ENCODE data around the gene TULP4. TPM values are rescaled to one million over a fixed set of nuclear protein-coding genes. Genes with fewer than 3 reads are reported as not detected.

TULP4 gene
- polyA plus RNA-seq, 2 of the 4 experiments (the other 2 are of a cell fraction): 5.0 to 10.6 TPM

GRCh38 chr6:158312672-158313397 lies 570 bp downstream of the TULP4 start:
- Histone ChIP-seq H3K4me2 (no peak overlapping the region), H3K27ac (no peak overlapping the region), H3K4me3 (no peak overlapping the region), H3K4me1 (no peaks in the 10 kb centered on the region), H3K9me3 (no peaks in the 10 kb centered on the region; the same call in 2 of the 3 replicates)
- TF ChIP-seq KDM1A (IDR thresholded peaks at IDR 0.05; ENCODE audit: low read depth): no peak
- ChIA-PET CTCF (no interaction called here), POLR2A (no interaction called here)
- DNase-seq (ENCODE audit: low read depth in 1 of 2, low spot score in 1 of 2): no peak
- WGBS (ENCODE audit: missing lambda C conversion rate): 93% methylated on average over 11 of the region's 11 CpGs
- no peak for FAIRE-seq
- ATAC-seq: no peak

- ChIA-PET POLR2A (no interaction called here), CTCF (no interaction called here)
- no peak for TF ChIP-seq MAX (IDR thresholded peaks at IDR 0.05)
- no peak for TF ChIP-seq E2F6 (IDR thresholded peaks at IDR 0.05; ENCODE audit: borderline replicate concordance, low read depth)
- TF ChIP-seq ATOH8 (CRISPR knock-in tag; IDR thresholded peaks at IDR 0.05; ENCODE audit: low read depth): no peak
- no peak for TF ChIP-seq BHLHE40 (IDR thresholded peaks at IDR 0.05; ENCODE audit: low read depth, low read length)
- Histone ChIP-seq H3K4me1 (no peaks in the 10 kb centered on the region), H3K27ac (no peak overlapping the region), H3K4me2 (no peak overlapping the region), H3K9me3 (no peaks in the 10 kb centered on the region; the same call in 2 of the 3 replicates), H3K4me3 (no peak overlapping the region)
- ATAC-seq (no peak), FAIRE-seq (no peak), DNase-seq (ENCODE audit: low read depth in 1 of 2, low spot score in 1 of 2) (no peak)
- WGBS (ENCODE audit: missing lambda C conversion rate): 85% methylated on average over 9 of the region's 9 CpGs
Observed at GRCh38 chr6:158313989-158314388, 1.7 kb downstream of the TULP4 start.

GRCh38 chr6:158314737-158315136 lies 2.5 kb downstream of the TULP4 start:
- DNase-seq (ENCODE audit: low read depth in 1 of 2, low spot score in 1 of 2) (no peak), FAIRE-seq (no peak), ATAC-seq (no peak)
- POLR2A ChIA-PET: no interaction called here
- Histone ChIP-seq H3K27ac (no peak overlapping the region), H3K4me1 (no peaks in the 10 kb centered on the region), H3K9me3 (no peaks in the 10 kb centered on the region; the same call in 2 of the 3 replicates), H3K4me2 (no peak overlapping the region), H3K4me3 (no peak overlapping the region)
- no peak for TF ChIP-seq FOSB (CRISPR knock-in tag; IDR thresholded peaks at IDR 0.05)
- CTCF ChIA-PET: no interaction called here
- 96% methylated on average over 3 of the region's 3 CpGs for WGBS (ENCODE audit: missing lambda C conversion rate)

- Histone ChIP-seq H3K9me3 (no peaks in the 10 kb centered on the region; the same call in 2 of the 3 replicates), H3K4me3 (no peak overlapping the region), H3K27ac (no peak overlapping the region), H3K4me2 (no peak overlapping the region), H3K4me1 (no peaks in the 10 kb centered on the region)
- WGBS (ENCODE audit: missing lambda C conversion rate): 63% methylated on average over 3 of the region's 3 CpGs
- ATAC-seq: no peak
- ChIA-PET CTCF (no interaction called here), POLR2A (no interaction called here)
- FAIRE-seq: no peak
- TF ChIP-seq NPAS2 (CRISPR knock-in tag; IDR thresholded peaks at IDR 0.05; ENCODE audit: borderline replicate concordance) (no peak), ATOH8 (CRISPR knock-in tag; IDR thresholded peaks at IDR 0.05; ENCODE audit: low read depth) (no peak), CHD2 (IDR thresholded peaks at IDR 0.05; ENCODE audit: low read length, partially characterized antibody) (no peak), REST (IDR thresholded peaks at IDR 0.05) (no peak), ZFP36 (IDR thresholded peaks at IDR 0.05; ENCODE audit: borderline replicate concordance, partially characterized antibody) (no peak), CTCF (IDR thresholded peaks at IDR 0.05) (no peak), ZC3H11A (IDR thresholded peaks at IDR 0.05) (no peak), MAX (IDR thresholded peaks at IDR 0.05) (no peak), KDM5A (IDR thresholded peaks at IDR 0.05) (no peak), JUN (IDR thresholded peaks at IDR 0.05) (no peak), RFX5 (IDR thresholded peaks at IDR 0.05) (no peak)
- no peak for DNase-seq (ENCODE audit: low read depth in 1 of 2, low spot score in 1 of 2)
Observed at GRCh38 chr6:158316022-158316421, 3.8 kb downstream of the TULP4 start.
